Activated T-cell treated with anti-CD3 and anti-CD28 coated beads for 1 hour (primary cell): ENCODE measurements around the gene PSMB2.

ENCODE experiments used
- DNase-seq: peaks from one replicate; pipeline ENCODE4 v3.0.0-alpha.2; 2020; ENCODE audit warnings: low read depth

The PSMB2 gene

GRCh38 chr1:35642471-35642955 is 1.2 kb upstream of the PSMB2 start:
- no peak for DNase-seq

GRCh38 chr1:35640380-35641232 is 720 bp downstream of the PSMB2 start:
- no peak for DNase-seq

DNA sequence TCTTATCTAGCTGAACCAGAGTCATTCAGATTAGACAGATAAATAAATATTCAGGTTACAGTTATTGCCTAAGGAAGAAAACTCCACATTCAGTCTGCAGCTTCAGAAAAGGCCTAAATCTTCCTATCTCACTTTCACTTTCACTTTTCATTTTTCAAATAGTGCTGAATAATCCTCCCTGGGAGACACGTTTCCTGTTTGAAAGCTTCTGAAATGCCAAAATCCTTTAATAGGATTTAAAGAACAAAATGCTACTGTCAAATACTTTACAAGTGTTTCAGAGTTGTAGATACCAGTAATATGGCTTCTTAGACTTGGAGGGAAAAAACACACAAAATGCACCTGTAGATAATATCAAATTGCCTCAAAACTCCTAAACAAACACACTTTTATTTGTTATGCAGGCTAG is 3.9 kb downstream of the PSMB2 start:
- DNase-seq = no peak

DNA sequence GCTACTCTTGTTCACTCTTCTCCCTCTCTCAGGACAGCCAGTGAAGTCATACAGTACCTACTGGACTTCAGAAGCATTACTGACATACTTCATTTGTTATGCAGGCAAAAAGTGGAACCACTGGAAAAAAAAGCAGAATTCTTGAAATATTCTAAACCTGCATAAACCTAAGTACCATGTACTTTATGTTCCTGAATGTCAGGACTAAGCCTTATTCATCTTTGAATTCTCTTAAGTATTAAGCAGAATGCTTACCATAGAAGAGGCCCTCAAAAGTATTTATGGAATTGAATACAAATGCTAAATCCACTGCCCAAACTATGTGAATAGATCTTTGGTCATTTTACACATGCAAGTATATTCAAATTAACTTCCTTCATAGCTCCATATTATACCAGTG is 7.8 kb downstream of the PSMB2 start:
- DNase-seq = no peak

- DNase-seq = no peak
These were observed 9.9 kb downstream of the PSMB2 start for GRCh38 chr1:35631396-35631795.

- no peak for DNase-seq
These were observed 12.3 kb downstream of the PSMB2 start for GRCh38 chr1:35629051-35629450.

DNA sequence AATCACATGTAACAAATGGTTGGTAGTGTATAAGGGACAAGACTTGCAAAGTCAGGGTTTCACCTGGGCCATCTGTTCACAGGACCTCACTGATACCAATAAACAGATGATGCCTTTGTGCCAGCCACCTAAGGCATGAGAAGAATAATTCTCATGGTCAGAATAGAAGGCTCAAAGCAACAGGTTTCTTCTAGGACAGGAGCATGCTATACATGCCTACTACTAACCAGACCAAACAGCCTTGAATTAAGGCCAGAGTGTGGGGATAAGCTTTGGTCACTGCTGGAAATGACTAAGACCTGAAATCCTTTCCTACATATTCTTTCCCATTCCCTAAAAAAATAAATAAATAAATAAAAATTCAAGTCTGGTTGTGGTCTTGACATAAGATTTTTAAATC is 17.5 kb downstream of the PSMB2 start:
- DNase-seq = no peak

GRCh38 chr1:35622510-35623178 is 18.7 kb downstream of the PSMB2 start:
- DNase-seq = no peak

DNA sequence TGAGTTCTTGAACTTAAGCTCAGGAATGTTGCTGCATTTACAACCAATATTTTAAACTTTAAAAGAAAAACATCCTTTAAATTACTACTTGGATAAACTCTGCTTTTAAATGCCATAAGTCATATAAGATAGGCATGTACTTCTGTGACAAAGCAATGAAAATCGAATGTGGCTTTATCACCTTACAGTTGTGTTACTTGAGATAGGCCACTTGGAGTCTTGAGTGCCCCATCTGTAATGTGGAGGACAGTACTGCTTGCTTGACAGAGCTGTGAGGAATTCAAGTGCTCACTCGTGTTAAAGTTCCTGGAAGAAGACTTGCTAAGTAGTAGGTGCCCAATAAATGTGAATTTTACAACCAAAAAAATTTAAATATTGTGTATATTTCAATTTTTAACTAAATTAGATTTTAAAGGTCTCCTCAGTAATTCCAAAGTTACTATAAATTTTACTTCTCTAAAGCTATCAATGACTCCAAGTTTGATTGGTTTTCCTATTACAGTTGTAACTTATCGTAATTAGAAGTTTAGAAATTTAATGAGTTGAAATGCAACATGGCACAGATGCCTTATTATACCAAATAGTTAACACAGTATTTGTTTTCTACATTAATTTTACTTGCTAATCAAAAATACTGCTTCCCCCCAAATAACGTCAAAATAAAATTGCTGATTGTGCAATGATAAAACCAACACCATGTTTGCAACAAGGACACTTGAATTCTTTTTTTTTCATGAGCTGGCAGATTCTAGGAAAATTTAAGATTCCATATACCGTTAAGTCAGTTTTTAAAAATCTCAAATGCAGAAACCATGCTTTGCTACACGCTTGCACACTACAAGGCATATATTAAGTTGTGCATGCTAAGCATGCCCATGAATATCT is 21.8 kb downstream of the PSMB2 start:
- no peak for DNase-seq

GRCh38 chr1:35615440-35615839 is 25.9 kb downstream of the PSMB2 start:
- DNase-seq = no peak

- no peak for DNase-seq
These were observed 29.7 kb downstream of the PSMB2 start for GRCh38 chr1:35611655-35612054.

- no peak for DNase-seq
These were observed 35.5 kb downstream of the PSMB2 start for GRCh38 chr1:35605867-35606182.

GRCh38 chr1:35605071-35605866 is 36.1 kb downstream of the PSMB2 start:
- DNase-seq = no peak

DNA sequence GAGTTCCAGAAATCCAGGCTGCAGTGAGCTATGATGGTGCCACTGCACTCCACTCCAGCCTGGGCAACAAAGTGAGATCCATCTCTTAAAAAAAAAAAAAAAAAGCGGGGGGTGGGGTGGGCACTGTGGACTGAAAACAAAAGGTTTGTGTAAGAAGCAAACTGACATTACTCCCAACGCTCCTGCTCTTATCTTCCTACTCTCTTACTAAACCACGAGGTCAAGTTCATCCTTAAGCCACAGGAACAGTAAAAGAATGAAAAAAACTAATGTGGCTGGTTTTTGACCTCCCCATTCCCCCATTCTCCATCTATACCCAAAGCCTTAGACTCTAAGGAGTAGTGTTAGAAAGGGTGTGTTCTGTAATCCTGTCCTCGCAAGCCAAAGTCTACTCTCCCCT is 37.4 kb downstream of the PSMB2 start:
- DNase-seq = no peak

DNA sequence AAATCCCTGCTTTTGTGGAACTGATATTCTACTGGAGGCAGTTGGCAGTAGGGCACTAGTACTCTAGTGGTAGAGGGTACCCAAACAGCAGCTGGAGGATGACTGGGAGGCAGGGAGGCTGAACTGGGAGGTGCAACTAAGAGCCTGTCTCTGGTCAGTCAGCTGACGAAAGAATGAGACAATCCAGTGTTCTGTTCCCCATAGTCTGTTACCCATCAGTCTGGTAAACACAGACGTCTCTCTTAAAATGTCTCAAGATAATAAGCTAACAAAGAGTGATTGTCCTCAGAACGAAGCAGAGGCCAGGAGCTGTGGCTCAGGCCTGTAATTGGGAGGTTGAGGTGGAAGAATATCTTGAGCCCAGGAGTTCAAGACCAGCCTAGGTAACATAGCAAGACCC is 37.9 kb downstream of the PSMB2 start:
- DNase-seq = no peak

- DNase-seq = no peak
These were observed 40.7 kb downstream of the PSMB2 start for GRCh38 chr1:35600593-35600992.

- DNase-seq = no peak
These were observed 41.9 kb downstream of the PSMB2 start for GRCh38 chr1:35599411-35599810.

GRCh38 chr1:35598895-35599294 is 42.4 kb downstream of the PSMB2 start:
- no peak for DNase-seq

DNA sequence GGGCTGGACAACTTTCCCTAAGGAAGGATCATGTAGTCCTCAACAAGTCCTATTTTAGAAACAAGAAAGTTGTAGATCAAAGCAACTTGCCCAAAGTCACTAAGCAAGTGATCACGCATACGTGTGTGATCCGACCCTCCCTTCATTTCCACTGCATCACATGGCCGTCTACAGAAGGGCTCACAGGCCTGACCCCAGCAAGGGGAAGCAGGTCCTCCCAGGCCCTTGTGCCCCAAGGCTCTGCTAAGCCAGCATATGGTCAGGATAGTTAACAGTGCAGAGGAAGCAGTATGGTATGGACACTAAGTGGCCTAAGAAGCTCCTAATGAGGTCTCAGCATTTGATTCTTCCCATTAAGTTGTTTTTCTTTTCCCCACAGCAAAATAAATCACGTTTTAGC is 43.5 kb downstream of the PSMB2 start:
- no peak for DNase-seq

DNA sequence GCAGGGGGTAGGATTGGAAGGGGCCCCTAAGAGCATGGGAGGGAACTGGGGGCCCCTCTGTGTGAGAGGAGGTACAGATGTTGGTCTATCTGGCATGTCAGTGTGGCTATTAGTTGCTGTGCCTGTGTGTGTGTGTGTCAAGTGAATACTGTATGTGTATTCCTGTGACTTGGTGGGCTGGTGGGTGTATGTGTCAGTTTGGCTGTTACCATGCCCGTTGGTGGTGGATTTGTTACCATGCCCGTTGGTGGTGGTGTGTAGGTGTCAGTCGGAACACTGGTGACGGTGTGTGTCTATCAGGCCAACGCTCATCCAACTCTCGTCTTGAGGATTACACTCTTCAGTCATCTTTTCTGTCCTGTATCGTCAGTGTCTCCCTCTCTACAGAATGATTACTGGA is 45.6 kb downstream of the PSMB2 start:
- no peak for DNase-seq

- no peak for DNase-seq
These were observed 47.1 kb downstream of the PSMB2 start for GRCh38 chr1:35594005-35594760.
